HK-2 (cell line): Measurements from ENCODE around the gene PRPF6.

Experiments used
- DNase-seq: peaks from one replicate; pipeline ENCODE4 v3.0.0-alpha.2; 2018; ENCODE audit not compliant: unreplicated experiment

Gene PRPF6

DNA sequence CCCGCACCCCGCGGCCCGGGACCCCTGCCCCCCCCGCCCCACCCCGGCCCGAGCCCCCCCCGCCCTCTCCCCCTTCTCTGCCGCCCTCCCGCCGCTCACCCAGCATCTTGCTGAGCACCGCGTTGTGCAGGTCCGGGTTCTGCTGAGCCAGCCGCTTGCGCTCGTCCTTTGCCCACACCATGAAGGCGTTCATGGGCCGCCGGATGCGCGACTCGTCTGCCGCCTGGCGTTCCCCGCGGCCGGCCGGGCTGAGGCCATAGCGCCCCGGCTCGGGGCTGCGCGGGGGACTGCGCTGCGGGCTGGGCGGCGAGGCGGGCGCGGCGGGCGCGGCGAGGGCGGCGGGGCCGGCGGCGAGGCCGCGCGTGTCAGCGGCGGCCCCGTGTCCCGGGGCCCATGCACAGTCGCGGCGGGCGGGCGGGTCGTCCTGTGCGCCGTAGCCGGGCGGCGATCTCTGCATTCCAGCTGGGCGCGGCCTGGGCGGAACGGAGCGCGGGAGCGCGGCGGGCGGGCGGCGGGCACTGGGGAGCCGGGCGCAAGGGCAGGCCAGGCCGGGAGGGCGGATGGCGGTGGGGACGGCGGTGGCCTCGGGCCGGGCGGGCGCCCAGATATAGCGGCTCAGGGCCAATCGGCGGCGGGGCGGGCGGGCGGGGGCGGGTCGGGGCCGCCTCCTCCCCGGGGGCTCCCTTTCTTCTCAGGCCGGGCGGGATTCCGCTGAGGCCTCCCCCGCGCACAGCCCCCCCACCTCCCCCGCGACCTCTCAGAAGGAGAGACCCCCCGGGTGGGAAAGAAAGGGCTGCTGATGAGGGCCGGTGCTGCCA lies 68.3 kb downstream of the PRPF6 start, which contains the start of gene SOX18:
TSS of gene SOX18 (minus strand) at position 580 of the 818 bp plus-strand sequence. CDS start at position 457, 123 bp downstream.
- no peak for DNase-seq

DNA sequence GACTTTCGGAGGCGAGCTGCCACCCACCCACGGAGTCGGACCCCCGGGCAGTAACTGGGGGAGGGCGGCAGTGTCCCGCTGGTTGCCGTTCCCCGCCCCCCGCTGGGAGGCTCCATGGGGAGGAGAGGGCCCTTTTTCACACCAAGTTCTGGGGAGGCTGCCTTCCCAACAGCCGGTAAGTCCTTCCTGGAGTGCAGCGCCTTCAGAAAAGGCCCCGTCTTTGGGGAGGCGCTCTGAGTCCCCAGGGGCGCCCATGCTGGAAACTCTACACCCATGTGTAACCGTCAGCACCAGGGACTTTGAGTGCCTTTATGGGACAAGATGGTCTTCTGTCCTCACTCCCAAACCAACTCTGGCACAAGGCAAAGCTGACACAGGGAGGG lies 68.9 kb downstream of the PRPF6 start:
- no peak for DNase-seq

DNA sequence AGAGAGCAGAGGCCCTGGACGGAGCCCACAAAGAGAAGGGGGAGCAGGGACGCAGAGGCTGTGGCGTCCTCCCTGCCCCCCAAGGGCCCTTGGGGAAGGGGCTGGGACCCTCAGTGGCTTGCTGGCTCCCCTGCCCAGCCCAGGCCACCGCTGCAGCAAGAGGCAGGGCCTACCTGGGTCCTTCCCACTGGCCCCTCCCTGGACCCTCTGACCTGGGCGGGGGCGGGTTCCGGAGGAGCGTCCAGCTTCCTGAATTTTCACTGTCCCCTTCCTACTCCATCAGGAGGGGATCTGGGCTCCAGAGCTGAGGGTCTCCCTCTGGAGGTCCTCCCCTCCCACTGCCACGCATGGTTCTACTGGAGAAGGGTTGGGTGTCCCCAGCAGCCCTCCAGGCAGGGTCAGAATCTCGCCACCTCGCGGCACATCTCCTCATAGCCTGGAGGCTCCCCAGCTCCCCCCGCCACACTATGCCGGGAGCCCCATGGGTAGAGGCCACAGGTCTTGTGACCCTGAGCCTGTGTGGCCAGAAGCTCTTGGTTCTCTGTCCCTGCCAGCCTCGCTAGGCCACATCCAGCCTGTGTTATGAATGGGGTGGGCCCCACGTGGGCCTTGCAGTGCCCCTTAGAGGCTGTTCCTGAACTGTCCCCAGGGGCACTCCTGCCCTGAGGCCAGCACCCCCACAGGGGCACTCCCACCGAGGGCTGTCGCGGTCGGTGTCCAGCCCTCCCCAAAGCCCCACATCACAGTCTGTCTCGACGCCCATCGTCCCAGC lies 69.5 kb downstream of the PRPF6 start:
- no peak for DNase-seq

DNA sequence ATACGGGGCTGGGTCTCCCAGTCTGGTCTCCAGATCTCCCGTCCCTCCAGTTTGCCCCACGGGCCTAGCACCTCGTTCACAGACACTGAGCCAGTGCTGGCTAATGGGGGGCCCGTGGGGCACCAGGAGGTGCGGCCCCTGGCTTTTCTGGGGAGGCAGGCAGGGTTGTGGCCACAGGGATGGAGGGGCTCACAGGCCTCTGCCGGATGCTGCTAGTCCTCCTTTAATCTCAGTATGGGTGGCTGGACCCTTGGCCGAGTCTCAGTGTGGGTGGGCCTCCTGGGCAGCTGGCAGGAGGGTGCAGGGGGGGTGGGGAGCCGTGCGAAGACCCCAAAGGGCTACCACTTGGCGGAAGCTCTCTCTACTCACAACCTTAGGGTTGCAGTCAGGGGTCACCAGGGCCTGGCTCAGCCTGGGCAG lies 70.1 kb downstream of the PRPF6 start:
- DNase-seq, result no peak

DNA sequence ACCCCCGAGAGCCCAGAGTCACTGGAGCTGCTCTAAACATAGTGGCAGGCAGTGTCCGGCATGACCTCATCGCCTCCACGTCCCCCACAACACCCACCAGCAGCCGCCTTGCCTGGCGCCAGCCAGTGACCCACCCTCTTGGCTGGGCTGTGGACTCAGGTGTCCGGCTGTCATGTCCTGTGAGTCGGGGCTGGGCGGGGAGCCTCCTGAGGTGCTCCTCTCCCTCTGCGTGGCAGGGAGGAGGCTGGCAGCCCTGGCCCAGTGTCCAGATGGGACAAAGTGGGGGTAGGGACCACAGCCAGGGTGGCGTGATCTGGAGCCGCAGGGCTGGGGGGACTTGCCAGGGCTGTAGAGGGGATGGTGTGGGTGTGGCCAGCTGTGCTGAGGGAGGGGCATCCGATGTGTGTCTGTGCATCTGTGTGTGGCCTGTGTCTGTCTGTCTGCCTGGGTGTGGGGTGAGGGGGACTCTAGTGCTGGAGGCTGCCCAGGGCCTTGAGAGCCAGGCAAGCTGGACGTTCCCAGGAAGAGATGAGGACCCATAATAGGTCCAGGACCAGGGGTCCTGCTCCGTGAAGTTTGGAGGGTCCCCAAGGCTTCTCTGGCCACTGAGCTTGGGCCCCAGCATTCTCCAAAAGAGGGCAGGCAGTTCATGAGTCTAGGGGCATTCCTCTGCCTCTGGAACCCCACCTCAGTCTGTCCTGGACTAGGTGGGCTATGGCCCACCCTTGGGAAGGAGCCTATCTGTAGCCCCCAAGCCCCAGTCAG lies 70.8 kb downstream of the PRPF6 start:
- DNase-seq, result no peak

DNA sequence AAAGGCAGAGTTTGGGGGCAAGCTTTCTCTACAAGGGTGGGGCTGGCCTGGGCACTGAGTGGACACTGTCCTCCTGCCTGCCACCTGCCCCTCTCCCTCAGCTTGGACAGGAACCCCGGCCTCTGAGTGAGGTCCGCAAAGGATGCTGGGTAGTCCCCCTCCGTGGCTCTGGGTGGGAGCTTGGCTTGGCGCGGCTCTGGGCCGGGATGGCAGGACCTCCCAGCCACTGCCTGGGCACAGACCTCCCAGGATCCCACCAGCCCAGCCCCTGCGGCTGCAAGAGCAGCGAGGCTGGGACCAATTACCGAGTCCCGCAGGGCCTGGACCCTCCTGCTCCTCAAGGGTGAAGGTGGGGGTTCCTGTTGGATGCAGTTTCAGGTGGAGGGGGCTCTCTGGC lies 71.4 kb downstream of the PRPF6 start:
- DNase-seq, result no peak

DNA sequence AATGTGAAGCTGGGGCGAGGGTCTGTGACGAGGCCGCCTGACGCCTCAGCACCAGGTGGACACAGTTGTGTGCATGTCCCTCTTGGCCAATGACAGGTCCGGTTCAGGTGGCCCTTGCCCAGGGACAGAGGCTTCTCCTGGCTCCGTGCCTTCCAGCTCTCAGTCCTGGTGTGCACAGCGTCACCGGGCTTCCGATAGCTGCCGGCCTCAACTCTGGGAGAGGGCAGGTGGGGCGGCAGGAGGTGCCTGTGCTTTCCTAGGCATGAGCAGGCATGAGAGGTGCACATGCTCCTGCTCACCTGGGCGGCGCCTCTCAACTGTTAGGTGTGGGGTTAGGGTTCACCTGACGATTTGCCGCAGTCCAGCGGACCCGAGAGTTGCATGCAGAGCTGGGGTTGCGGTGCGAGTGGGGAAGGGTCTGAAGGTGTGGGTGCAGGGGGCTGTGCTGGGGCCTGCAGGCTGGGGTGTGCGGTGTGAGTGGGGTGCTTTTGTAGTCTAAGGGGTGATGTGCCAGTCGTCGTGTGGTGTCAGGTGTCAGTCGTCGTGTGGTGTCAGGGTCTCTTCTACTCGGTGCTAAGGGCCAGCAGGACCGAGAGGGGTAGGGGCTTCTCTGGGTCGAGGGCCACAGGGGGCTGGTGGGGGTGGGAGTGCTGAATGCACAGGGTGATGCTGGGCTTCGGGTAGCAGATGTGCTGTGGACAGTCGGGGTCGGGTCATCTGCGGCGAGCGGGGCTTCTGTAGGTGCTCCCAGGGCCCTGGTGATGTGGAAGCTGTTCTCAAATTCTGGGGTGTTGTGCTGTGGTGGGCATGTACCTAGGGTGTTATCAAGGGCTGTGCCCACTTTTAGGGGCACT lies 72.3 kb downstream of the PRPF6 start:
- no peak for DNase-seq

DNA sequence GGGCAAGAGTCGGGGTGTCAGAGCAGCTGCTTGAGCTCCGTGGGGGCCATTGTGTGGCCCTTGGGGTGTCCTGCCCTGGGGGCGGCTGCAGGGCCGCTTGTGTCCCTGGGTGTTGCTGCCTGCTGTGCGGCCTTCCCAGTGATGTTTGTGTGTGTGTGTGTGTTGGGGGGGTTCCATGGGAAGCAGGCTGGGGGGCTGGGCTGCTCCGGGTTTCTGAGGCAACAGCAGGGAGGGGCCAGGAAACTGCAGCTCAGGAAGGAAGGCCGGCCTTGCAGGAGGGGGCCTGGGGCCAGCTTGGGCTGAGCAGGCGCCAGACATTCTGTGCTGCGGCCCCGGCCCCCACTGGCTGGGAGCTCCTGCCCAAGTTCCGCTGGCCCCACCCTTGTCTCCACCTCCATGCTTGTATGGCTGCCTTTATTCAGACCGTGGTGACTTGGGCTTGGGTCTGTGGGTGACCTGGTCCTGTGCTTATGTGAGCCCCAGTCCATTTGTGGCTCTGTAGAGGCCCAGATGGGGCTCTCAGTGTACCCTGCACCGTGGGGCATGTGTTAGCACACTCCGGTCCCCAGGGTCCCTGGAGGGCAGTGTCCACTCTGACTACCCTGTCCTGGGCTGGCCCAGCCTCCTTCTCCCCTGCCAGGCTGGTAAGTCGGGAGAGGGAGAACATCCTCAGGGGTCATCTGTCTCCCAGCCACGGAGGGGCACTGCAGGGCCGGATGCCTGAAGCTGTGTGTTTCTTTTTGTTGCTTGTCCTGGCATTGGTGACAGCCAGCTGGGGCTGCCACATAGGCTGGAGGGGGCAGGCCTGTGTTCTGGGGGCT lies 73.1 kb downstream of the PRPF6 start:
- peak; percentile 63 for DNase-seq

DNA sequence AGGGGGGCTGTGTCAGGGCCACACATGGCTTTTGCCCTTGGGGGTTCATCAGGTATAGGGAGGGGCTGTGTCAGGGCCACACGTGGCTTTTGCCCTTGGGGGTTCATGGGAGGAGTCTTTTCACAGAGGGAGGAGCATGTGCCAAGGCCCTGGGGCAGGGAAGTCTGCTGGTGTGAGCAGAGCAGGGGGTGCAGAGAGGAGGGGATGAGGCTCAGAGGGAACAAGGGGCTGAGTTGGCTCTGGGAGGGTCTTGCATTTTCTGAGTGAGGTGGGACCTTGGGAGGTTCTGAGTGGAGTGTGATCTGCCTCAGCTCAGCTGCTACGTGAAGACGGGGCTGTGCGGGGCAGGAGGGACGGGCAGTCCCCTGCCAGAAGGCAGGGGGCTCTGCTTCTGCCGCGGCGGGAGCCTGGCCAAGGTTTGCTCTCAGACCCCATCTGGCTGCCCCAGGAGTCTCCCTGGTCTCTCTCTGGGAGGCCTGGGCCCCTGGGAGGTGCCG lies 74.5 kb downstream of the PRPF6 start:
- no peak for DNase-seq

DNA sequence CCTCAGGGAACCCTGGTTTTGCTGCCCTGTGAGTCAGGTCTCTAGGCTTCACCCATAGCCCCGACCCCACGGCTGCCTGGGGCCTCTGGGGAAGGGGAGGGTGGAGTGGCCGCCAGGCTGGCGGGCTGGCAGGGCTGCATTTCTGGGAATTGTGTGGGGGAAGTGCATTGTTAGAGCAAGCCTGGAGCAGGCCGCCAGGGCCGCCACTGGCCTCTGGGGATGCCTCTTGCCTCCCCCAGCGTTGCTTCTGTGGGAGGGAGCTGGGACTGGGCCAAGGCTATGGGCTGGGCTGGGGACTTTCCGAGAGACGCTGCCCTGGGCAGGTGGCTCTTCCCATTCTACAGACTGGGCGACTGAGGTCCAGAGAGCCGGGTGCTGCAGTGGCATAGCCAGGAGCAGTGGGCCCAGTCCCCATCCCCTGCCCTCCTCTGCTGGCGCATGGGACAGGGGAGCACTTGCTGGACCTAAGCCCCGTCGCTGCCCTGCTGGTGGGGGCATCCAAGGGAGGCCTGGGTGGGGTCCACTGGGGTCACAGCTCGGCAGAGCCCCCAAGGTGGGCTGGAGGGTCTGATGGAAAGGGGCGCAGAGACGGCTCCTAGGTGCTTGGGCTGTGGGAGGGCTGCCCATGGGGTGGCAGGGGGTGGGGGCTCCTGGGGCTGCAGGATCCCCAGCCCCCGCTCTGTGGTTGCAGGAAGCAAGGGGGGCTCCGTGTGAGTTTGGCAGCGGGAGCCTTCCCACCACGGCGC lies 75.1 kb downstream of the PRPF6 start:
- peak; percentile 81 for DNase-seq

DNA sequence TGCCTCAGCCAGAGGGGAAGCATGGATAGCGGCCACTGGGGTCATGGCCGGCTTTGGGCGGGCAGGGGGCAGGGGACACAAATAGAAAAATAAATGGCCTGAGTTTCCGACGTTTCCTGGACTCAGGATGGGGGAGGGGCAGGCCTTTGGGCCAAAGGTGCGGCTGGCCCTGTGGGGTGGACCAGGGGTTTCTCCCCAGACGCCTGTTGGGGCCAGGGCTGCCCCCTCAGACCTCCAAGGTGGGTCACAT lies 75.6 kb downstream of the PRPF6 start:
- no peak for DNase-seq

DNA sequence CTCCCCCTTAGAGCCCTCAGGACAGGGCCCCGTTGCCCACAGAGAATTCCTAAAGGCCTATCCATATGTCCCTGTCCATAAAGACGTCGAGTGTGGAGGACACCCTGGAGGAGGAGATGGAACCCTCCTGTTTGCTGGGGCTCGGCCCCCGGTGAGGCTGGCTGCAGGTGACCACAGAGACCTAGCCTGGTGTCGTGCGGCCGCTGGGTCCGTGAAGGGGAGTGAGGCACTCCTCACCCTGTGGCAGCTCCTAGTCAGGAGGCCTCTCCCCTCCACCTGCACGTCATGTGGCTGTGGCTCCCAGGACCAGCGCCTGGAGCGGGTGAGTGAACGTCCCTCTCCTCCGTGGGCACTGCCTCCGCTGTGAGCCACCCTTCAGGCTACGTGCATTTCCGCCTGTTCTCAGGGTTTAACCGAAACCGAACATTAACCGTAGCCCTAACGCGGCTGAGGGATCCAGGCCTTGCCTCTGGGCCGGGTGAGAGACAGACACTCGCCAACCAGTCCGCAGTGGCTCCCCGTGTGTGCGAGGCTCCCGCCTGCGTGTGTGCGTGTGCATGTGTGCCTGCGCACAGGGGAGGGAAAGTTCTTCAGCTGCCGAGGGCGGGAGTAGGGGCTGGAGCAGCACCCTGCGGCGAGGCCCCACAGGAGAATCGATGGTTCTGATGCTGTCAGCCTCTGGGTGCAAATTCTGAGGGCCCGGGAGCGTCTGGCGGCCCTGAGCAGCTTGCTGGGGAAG lies 76.1 kb downstream of the PRPF6 start:
- DNase-seq, result no peak

DNA sequence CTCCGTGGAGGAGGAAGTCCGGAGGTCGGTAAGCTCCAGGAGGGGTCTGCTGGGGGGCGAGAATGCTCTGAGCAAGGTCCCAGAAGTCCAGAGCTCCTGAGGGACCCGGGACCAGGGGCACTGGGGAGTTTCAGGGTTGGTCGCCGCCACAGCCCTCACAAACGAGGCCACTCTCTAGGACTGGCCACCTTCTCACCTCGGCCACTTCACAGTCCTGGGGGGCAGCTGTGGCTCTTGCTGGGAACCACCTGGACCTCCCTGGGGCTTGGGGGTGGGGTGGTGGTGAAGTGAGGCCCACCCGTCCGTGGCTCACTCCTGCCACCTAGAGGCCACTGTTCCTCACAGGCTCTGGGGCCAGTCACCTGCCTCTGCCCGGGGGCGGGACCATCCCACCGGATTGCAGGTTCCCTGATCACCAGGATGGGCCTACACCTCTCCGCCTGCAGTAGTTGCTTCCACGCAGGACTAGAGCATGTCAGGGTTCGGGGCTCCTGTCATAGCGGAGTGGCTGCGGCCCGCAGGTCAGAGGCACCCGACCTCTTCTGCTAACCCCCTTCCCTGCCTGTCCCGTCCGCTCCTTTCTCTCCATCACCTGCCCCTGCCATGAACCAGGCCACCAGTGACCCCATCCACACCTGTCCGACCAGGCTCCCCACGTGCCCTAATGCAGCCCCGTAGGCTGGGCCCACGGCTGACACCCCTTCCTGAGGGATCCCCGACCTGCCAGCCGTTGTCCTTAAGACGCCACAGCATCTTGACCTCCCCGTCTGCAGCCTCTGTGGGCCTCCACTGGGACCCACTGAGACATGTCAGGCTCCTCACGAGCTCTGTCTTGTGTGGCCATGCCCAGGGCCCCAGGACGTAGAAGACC lies 76.9 kb downstream of the PRPF6 start:
- peak; percentile 86 for DNase-seq

DNA sequence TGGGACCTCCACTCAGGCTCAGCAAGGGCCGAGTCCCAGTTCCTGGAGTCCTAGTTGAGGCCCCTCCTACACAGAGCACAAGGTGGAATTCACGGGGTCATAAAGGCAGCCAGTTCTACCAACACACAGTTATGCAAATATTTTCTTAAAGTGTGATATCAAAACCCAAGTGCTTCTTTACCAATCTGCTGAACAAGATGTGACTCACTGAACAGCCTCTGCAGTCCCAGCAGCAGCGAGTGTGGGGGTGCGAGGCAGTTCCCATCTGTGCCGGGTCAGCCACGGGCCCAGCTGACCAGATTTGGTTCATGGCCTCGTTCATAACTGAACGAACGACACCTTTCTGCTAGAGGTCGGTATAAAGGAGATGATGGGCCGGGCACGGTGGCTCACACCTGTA lies 77.6 kb downstream of the PRPF6 start:
- no peak for DNase-seq

DNA sequence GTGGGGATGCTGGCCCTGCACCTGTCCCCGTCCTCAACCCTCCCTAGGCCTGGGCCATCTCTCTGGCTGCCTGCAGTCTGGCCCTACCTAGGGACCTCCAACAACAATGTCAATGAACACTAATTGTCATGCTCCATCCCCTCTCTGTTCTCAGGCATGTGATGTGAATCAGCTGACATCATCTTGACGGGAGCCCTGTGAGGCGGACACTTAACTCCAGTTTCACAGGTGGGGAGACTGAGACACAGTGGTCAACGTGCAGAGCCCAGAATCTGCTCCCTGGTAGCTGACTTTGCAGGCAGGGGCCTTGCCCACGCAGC lies 81.3 kb downstream of the PRPF6 start:
- DNase-seq, result no peak

DNA sequence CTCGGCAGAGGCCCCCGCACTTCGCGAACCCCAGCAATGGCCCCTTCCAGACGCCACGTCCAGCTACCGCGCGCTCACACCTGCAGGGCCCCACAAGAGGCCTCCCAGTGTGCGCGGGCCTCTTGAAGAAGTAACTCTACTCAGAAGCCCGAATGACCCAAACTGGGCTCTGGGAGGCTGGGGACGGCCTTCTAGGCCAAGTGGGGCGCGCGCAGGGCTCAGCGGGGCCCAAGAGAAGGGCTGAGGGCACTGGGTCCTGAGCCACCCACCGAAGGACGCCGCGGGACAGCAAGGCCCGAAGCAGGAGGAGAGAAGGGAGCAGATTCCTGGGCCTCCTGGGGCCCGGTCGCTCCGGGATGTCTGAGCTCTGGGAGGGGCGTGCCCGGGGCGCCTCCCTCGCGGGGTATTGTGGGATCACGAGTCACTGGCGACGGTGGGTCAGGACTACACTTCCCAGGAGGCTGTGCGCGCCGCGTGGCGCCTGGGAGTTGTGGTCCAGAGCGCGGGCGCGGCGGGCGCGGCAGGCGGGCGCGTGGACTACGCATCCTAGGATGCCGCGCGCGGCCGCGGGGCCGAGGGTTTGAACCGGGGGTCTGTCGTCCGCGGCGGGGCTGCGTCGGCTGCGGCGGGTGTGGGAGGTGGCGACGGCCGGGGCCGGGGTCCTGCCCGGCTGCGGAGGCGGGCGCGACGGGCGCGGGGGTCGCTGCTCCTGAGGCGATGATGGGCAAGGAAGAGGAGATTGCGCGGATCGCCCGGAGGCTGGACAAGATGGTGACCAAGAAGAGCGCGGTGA lies 81.9 kb downstream of the PRPF6 start, which contains the start of gene TCEA2:
TSS of gene TCEA2 (plus strand) at position 603 of the 793 bp plus-strand sequence. CDS start at position 718, 115 bp downstream.
- DNase-seq, result peak; percentile 99

DNA sequence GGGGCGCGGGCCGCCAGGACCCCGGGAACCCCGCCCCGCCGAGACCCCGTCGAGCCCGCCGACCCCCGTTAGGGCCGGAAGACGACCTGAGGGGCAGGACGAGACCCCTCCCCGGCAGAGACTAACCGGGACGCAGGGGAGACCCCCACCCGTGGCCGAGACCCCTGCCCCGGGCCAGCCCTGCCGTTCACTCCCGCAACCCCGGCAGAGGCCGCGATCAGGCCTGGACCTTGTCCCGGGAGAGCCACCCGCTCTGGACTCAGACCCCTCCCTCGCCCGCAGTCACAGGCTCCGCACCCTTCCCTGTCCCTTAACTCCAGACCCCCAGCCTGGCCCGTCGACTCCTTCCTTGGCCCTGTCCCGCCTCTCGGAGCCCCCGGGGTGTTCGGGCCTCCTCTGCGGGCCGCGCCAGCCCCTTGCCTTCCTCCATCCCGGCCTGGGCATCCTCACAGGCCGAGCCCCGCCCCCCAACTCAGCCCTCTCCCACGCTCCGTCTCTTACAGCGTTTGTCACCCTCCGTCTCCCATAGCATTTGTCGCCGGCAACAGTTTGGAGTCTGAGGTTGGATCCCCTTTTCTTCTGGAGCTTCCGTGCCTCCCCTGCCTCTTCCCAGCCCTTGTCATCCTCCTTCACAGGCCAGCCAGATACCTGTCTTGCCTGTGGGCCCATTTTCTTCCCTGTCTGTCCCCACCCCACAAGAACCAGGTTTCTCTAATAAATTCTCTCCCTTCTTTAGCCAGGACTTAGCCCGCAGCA lies 82.6 kb downstream of the PRPF6 start:
- peak; percentile 57 for DNase-seq
